Osteoblast (primary cell): Measurements from ENCODE around the gene RPS21. TPM values are rescaled to one million over a fixed set of nuclear protein-coding genes. Genes with fewer than 3 reads are reported as not detected.

Experiments
- DNase-seq: peaks from one replicate; pipeline ENCODE4 v3.0.0; 2011; ENCODE audit warnings: low spot score, mixed read lengths; ENCODE audit not compliant: insufficient read length; ENCODE audit errors: missing footprints
- H2AFZ ChIP-seq: 2 replicates; pipeline ENCODE4 v1.6.0; 2011; ENCODE audit warnings: mild to moderate bottlenecking, low read length
- H3K27ac ChIP-seq: 2 replicates; pipeline ENCODE4 v1.5.1; 2011; ENCODE audit warnings: mild to moderate bottlenecking, low read depth, low read length, moderate library complexity
- H3K27me3 ChIP-seq: 2 replicates; pipeline ENCODE4 v1.6.0; 2012; ENCODE audit warnings: mild to moderate bottlenecking, control low read depth, inconsistent platforms, low read length, moderate library complexity; ENCODE audit not compliant: insufficient read depth
- H3K36me3 ChIP-seq: 2 replicates; pipeline ENCODE4 v1.5.1; 2011; ENCODE audit warnings: mild to moderate bottlenecking, low read length, control low read depth, moderate library complexity; ENCODE audit not compliant: insufficient read depth
- H3K4me1 ChIP-seq: 2 replicates; pipeline ENCODE4 v1.5.1; 2011; ENCODE audit warnings: mild to moderate bottlenecking, low read length, control low read depth, moderate library complexity; ENCODE audit not compliant: insufficient read depth
- H3K4me2 ChIP-seq: 2 replicates; pipeline ENCODE4 v1.6.0; 2011; ENCODE audit warnings: mild to moderate bottlenecking, low read length; ENCODE audit not compliant: insufficient read depth
- H3K4me3 ChIP-seq: fragments of 200-600 bp; sonication (generic); 3 replicates; pipeline ENCODE4 v1.5.1; 2012; ENCODE audit warnings: mild to moderate bottlenecking, low read length, inconsistent platforms; ENCODE audit not compliant: insufficient read depth
- H3K79me2 ChIP-seq: 2 replicates; pipeline ENCODE4 v1.6.0; 2012; ENCODE audit warnings: mild to moderate bottlenecking, low read length, control low read depth, inconsistent platforms; ENCODE audit not compliant: insufficient read depth
- H3K9me3 ChIP-seq: 2 replicates; pipeline ENCODE4 v1.5.1; 2011; ENCODE audit warnings: low read depth, low read length, control low read depth
- H4K20me1 ChIP-seq: 2 replicates; pipeline ENCODE4 v1.6.0; 2012; ENCODE audit warnings: mild to moderate bottlenecking, low read length, control low read depth; ENCODE audit not compliant: insufficient read depth
- total RNA-seq: library from RNA; depleted of rRNA; stranded (reverse); fragments of >200 nt; gene quantifications from 2 replicates; pipeline ENCODE4 v1.2.3, GENCODE V29; 2012
- TF ChIP-seq, protein P1 (sequence below): IDR thresholded peaks from 2 replicates; pipeline ENCODE4 v1.5.1; 2011; ENCODE audit warnings: mild to moderate bottlenecking, low read depth, low read length, moderate library complexity; ENCODE audit errors: extremely low read depth

RPS21 gene
- total RNA-seq, 1 donor = 460 TPM

DNA sequence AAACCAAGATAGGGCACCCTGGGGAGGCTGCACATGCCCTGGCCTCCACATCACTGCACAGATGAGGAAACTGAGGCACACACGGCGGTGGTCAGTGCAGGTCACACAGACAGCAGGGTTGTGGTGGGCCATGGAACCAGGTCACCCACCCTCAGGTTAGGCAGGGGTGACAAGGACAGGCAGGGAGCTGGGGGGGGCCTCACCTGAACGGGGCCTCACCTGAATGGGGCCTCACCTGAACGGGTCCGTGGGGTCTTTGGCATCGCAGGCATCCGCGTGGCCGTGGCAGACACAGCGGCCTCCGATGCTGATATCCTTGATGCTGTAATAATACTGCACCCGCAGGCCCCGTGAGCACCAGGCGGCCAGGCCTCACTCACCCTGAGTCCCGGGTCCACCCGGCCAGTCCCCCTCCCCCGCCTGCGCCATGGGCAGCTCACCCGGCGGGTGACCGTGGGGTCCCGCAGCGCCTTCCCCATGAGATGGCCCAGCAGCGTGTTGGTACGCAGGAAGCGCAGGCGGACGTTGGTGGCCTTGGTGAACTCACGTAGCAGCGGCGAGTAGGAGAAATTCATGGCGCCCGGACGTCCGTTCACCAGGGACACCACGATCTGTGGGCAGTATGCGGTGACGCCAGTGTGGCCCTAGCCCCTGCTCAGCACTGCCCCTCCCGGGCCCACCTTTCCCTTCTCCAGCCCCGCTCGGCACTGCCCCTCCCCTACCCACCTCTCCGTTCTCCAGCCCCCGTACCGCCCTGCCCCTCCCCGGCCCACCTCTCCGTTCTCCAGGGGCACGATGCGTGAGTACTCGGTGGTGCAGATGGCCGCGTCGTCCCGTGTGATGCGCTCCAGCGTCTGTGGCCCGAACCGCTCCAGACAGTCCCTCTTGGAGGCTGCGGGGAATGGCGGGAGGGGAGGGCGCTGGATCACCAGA lies 35.2 kb upstream of the RPS21 start:
- DNase-seq = no peak
- Histone ChIP-seq H3K4me2 (no peak overlapping the region), H3K79me2 (no peaks in the 10 kb centered on the region), H3K4me3 (no peak overlapping the region), H4K20me1 (no peaks in the 10 kb centered on the region), H3K27me3 (no peaks in the 10 kb centered on the region), H3K9me3 (no peaks in the 10 kb centered on the region), H2AFZ (no peak overlapping the region), H3K4me1 (peaks cover 17% of the 10 kb centered on the region), H3K36me3 (no peaks in the 10 kb centered on the region), H3K27ac (no peak overlapping the region)
- TF ChIP-seq, protein P1, sequence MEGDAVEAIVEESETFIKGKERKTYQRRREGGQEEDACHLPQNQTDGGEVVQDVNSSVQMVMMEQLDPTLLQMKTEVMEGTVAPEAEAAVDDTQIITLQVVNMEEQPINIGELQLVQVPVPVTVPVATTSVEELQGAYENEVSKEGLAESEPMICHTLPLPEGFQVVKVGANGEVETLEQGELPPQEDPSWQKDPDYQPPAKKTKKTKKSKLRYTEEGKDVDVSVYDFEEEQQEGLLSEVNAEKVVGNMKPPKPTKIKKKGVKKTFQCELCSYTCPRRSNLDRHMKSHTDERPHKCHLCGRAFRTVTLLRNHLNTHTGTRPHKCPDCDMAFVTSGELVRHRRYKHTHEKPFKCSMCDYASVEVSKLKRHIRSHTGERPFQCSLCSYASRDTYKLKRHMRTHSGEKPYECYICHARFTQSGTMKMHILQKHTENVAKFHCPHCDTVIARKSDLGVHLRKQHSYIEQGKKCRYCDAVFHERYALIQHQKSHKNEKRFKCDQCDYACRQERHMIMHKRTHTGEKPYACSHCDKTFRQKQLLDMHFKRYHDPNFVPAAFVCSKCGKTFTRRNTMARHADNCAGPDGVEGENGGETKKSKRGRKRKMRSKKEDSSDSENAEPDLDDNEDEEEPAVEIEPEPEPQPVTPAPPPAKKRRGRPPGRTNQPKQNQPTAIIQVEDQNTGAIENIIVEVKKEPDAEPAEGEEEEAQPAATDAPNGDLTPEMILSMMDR = no peak

DNA sequence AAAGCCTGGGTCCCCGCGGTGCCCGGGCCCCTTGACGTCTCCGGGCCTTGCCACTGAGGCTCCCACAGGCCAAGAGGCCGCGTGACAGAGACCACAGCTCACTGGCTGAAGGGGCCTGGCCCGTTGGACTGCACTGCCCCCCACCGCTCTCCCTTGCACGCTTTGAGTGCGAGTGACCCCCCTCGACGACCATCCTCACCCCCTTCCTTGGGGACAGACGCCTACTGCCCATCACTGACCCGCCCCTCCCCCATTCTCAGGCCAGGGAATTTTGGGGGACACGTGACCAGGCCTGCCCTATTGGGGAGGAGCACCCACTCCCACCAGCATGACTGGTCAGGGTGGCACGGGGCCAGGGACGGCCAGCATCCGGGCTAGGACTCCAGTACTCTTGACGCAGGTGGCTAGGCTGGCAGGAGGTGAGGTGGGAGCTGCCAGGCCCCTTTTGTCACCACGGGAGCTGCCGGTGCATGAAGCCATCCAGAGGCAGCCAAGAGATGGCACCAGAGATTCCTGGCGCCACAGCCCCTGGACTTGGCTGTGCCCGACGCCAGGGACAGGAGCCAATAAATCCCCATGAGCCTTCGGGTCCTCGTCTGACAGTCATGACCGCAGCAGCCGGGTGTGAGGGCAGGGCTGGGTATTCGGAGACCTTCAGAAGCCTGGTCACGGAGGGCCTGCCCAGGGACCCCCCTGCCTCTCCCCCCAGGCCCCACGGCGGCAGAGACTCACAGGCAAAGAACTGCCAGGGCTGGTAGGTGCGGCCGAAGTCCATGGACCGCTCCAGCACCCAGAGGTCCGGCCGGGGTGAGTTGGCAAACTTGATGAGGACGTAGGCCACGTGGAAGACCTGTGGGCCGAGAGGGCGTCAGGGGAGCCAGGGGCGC lies 34.3 kb upstream of the RPS21 start:
- Histone ChIP-seq H4K20me1 (no peaks in the 10 kb centered on the region), H3K27ac (no peak overlapping the region), H3K4me2 (no peak overlapping the region), H3K4me1 (peaks cover 26% of the 10 kb centered on the region), H3K9me3 (no peaks in the 10 kb centered on the region), H3K27me3 (no peaks in the 10 kb centered on the region), H3K79me2 (no peaks in the 10 kb centered on the region), H2AFZ (no peak overlapping the region), H3K4me3 (no peak overlapping the region), H3K36me3 (no peaks in the 10 kb centered on the region)
- peak; percentile 94 for DNase-seq
- TF ChIP-seq, protein P1 = no peak

DNA sequence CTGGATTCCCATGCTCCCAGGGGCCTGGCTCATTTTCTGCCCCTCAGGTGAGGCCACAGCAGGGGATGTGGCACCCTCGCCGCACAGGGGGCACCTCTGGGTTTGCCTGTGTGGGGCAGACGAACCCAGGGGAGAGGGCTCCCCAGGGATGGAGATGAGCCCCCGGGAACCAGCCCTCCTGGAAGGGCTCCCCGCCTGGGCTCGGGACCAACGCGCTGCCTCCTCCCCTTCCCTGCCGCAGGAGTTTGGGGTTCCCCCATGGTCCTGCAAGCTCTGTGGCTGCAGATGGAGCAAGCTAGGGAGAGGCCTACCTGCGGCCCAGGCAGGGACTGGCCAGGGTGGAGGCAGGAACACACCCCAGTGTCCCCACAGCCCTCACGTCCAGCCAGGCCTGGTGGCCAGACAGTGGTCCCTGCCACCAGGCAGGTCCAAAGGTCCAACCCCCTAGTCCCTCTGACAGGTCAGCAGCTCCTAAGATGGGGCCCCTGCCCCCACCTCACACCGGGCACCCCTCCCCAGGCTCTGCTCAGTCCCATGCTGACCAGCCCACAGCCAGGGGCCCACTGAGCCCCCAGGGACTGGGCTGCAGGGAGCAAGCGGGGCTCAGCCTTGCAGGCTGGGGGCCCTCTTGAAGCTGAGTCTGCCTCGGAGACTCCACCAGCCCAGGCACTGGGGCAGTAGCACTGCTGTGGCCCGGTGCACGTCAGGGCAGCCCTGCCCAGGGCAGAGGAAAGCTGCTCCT lies 33.4 kb upstream of the RPS21 start:
- Histone ChIP-seq H4K20me1 (no peaks in the 10 kb centered on the region), H3K36me3 (no peaks in the 10 kb centered on the region), H3K27ac (no peak overlapping the region), H3K4me2 (no peak overlapping the region), H3K4me1 (peaks cover 31% of the 10 kb centered on the region), H3K79me2 (no peaks in the 10 kb centered on the region), H3K4me3 (no peak overlapping the region), H3K27me3 (no peaks in the 10 kb centered on the region), H2AFZ (no peak overlapping the region), H3K9me3 (no peaks in the 10 kb centered on the region)
- TF ChIP-seq, protein P1 = no peak
- DNase-seq = no peak
